Measurements from ENCODE around the gene LDLRAD3.

- TF ChIP-seq CTCF (IDR thresholded peaks at IDR 0.05) (no peak), POLR2A (IDR thresholded peaks at IDR 0.05) (no peak), POLR2AphosphoS5 (IDR thresholded peaks at IDR 0.05) (no peak)
Measured at GRCh38 chr11:36101466-36101865, 157.6 kb downstream of the LDLRAD3 start.
